Raji (cell line): ENCODE data around the gene FAM83B.

Experiments used
- POLR2A ChIP-seq: IDR thresholded peaks from 2 replicates; pipeline ENCODE4 v1.6.1; 2011; ENCODE audit warnings: low read depth, low read length, control low read depth; ENCODE audit not compliant: insufficient read depth

FAM83B gene

DNA sequence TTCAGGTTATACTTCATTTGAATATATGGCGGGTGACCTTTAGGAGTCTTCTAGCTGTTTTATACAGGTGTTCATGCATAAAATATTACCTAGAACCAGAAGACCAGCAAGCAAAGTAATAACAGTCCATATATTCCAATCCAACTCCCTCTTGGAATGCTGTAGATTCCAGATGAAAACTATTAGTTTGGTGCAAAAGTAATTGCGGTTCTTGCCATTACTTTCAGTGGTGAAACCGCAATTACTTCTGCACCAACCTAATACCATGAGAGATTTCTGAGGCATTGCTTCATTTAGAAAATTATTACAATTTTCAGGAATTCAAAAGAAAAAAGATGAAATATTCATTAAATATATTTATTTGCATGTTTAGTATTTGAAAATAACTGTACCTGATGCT, 62.6 kb downstream of the FAM83B start:
- no peak for TF ChIP-seq POLR2A

DNA sequence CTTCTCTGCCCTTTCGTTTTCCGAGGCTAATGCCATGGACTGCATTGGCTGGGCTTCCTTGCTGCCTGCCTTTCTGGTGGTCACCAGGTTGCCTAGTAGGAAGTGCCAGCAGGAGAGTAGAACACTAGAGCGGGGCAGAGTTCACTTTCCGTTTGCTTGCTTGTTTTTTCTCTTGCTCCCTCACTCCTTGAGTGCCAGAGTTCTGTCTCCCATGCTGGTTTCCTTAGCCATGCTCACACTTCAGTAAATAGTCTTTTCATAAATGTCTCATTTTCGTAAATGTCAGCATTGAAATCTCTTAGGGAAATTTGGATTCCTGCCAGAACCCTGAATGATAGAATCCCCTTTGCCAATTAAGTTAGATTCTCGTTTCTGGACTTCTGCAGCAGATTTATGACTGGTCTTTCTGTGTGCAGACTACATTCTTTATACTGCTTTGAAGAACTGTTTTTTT, 63.9 kb downstream of the FAM83B start:
- TF ChIP-seq POLR2A: no peak

DNA sequence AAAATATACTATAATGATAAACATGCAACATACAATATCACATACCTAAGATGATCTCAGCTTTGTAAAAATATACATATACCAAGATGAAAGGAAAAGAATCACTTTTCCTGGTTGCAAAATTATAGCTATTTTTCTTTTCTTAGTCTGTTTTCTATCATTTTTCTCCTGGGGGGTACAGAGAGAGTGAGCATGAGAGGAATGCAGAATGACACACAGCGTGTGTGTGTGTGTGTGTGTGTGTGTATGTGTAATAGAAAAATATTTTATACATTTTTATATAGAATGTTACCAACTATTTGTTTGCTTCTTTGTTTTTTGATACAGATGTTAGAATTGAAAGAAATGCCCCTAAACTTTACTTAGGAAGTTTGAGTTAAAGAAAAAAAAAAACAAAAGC, 64.3 kb downstream of the FAM83B start:
- no peak for TF ChIP-seq POLR2A

DNA sequence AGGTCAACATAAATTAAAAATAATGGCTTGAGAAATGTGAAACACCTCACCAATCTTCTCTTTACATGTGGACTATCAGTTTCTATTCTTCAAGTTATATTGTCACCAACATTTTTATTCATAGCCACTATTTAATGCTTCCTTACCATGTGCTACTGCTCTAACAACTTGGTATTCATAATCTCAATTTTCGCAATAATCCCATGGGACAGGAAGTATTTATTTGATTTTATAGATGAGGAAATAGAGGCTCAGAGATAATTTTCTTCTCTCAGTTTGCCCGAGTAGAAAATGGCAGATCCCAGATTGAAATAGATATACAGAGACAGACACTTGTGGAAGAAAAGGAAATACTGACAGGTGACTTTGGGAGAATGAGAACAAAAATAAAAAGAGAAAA, 66.6 kb downstream of the FAM83B start:
- TF ChIP-seq POLR2A: no peak

DNA sequence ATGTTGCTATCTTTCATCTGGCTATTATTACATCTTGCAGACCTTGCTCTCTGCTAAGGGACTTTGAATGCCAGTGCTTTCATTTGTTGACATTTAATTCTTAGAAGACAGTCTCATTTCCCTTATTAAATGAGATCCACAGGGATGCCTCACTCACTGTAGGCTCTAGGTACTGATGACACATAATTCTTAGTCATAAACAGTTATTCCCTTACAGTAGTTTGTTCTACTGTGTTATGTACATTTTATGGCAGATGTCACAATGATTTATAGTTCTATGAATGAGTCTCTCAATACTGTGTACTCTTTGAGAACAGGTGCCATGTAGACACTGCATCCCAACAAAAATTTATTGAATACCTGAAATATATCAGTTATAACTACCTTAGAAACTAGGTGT, 70.3 kb downstream of the FAM83B start:
- no peak for TF ChIP-seq POLR2A

DNA sequence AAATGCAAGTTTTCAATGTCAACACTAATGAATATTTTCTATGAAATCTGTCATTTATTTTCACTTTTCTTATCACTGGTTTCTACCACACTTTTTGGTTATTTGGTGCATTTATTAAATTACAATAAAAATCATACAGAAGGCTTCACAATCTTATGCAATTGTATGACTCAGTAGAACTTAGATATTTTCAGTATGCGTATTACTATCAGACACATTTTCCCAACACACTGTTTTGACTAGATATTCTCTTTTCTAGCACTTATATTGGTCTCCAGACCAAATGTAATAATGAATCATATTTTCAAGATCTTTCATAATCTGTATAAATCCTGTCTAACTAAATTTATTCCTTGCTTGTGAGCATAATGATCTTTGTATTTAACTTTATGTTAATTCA, 74.1 kb downstream of the FAM83B start:
- TF ChIP-seq POLR2A: no peak

DNA sequence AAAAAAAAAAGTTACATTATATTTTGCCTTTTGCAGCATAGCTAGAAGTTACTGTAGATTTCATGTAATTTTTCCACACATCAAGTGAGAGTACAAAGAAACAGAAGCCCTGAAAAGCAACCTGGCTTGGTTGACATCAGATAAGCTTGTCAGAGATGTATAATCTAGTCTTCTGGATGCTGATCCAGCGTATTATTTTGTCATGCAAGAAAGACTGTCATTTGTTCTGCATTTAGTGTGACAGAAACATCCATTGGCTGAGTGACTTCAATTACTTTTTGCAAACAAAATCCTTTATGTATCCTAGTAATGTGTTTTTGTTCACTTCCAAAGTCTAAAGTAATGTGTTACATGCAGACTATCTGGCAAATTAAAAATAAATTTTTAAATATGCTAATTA, 75.3 kb downstream of the FAM83B start:
- TF ChIP-seq POLR2A: no peak

DNA sequence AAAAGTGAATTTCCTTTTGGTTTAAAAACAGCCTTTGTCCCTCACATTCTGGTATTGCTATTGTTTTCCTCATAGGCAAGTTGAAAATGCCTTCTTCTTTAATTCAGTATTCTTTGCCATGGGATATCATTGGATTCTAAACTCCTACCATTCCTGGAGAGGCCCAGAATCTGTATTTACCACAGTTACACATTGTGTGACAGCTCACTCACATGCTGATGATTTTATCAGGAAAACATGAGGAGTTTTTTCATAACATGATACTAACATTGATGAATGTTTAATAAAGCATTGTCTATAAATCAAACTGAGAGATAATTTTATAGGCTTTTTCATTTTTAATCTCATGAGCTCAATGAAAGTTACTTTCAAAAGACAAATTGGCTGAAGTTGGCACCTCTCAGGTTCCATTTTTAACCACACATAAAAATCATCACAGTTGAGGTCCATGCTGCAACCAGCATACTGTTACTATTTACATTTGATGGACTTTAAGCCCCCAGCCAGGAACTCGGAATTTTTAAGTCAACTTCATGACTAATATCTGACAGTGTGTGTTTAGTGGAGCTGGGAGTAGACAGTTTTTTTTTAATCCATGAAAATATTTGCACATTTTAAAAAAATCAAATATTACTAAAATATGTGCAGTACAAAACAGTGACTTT, 82.8 kb downstream of the FAM83B start:
- no peak for TF ChIP-seq POLR2A

DNA sequence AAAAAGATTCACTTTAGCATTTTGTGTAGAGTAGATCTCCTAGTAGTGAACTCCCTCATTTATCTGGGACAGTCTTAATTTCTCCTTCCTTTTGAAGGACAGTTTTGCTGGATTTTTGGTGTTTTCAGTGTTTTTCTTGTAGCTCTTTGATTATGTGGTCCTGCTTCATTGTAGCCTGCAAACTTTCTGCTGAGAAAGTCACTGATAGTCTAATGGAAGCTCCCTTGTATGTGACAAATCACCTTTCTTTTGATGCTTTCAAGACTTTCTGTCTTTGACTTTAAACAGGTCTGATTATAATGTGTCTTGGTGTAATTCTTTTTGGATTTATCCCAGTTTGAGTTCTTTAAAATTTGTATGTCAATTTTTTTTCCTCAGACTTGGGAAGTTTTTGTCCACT, 86.1 kb downstream of the FAM83B start:
- no peak for TF ChIP-seq POLR2A

DNA sequence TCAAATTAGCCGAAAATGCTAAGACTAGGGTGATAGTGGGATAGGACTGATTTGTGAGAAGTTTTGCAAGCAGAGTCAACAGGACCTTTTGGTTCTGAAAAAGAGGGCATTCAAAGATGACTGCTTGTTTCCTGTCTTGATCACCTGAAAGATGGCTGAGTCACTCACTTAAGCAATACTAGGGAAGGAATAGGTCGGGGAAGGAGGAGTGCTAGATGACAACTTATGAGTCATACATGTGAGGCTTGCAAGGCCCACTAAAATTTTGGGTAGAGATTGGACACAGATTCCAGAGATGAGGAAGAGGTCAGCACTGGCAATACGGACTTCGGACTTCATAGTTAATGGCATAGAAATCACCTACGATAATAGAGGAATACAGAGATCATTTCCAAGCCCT, 89.2 kb downstream of the FAM83B start:
- no peak for TF ChIP-seq POLR2A

DNA sequence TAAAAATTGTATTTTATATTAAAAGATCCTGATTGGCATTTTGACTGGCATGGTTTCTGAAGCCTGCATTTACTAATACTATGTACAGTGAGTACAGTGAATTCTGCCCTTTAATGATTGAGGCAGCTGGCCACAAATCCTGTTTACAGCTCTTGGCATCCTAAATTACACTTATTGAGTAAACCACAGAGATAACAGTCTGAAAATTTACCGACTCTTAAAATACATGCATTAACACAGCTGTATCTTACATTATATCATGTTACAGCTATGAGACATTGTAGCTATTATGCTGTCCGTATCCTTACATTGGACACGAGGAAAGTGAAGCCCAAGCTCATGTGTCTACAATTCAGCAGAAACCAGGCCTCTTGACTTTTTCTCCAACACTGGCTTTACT, 90.8 kb downstream of the FAM83B start:
- no peak for TF ChIP-seq POLR2A

DNA sequence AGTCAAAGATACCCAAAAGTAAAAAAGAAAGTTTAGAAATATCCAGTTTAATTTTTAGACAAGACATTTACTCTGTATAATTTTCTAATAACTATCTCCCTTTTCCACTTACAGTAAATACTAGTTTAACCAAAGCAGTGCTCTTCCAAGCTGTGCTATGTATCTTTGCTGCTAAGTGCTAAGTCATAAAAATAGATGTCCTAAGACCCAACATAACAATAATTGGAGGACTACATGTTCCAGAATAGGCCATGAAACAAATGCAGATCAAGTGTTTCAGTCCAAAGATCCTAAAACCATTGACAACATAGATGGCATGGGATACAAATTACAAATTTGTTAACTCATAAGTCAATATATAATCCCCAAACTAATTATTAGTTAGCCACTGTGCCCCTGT, 111.1 kb downstream of the FAM83B start:
- no peak for TF ChIP-seq POLR2A

DNA sequence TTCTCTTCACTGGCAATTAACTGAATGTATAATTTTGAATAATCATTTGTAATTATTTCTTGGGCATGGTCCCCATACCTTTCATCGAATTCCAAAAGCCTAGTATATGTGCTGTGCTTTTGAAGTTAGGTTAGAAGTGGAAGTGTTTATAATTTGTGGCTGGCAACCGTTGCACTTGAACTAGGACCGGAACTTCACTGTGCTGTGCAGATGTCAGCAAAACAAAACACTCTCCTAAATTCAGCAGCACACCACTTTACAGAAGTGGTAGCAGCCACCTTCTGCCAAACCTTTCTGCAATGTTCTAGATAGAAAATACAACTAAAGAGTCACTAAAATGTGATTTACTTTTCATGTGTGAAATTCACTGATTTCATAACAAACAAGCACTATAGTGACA, 111.9 kb downstream of the FAM83B start:
- no peak for TF ChIP-seq POLR2A

DNA sequence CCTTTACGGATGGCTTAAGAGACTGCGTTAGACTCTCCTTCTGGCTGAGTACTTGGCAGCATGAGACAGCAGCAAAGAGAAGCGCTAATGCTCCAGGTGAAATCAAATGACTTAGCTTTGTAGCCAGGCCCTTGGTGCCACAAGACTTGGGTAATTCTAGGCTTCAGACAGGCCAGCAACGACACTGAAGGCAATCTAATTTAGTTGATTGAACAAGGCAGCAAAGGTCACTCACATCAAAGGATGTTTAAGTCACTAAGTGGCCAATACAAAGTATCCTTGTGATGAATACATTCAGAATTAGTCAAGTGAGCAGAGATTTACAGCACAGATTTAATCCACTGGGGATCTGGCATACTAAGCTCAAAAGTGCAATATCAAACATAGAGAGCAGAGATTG, 113.2 kb downstream of the FAM83B start:
- TF ChIP-seq POLR2A: no peak

DNA sequence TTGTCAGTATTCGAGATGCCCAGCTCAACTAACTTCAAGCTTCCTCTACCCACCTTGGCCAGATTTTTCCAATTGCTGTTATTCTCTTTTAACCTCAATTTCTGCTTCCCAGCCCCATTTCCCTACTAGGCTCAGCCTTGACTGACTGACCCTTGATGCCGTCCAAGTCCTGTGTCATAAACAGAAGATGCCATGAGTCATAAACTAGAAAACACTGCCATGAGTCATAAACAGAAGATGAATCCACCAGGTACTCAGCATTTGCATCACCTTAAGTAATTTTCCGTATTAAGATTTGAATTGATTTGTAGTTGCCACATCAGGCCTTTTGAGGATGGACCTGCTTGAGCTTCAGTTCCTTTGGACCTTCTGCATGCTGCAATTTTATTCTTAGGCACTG, 123.8 kb downstream of the FAM83B start:
- no peak for TF ChIP-seq POLR2A

DNA sequence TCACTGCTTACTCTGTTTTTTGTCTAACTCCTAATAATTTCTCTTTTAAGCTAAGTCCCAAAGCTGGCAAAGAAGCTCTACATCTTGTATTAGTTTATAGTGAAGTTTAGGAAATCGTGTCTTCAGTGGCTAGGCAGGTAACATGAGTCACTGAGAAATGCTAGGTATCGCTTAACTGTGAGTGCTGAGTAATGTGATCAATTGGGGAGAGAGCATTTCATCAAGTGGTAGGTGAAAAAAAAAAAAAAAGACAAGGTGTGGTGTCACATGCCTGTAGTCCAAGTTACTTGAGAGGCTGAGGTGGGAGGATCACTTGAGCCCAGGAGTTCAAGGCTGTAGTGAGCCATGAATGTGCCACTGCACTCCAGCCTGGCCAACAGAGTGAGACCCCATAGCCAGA, 125.3 kb downstream of the FAM83B start:
- TF ChIP-seq POLR2A: no peak

DNA sequence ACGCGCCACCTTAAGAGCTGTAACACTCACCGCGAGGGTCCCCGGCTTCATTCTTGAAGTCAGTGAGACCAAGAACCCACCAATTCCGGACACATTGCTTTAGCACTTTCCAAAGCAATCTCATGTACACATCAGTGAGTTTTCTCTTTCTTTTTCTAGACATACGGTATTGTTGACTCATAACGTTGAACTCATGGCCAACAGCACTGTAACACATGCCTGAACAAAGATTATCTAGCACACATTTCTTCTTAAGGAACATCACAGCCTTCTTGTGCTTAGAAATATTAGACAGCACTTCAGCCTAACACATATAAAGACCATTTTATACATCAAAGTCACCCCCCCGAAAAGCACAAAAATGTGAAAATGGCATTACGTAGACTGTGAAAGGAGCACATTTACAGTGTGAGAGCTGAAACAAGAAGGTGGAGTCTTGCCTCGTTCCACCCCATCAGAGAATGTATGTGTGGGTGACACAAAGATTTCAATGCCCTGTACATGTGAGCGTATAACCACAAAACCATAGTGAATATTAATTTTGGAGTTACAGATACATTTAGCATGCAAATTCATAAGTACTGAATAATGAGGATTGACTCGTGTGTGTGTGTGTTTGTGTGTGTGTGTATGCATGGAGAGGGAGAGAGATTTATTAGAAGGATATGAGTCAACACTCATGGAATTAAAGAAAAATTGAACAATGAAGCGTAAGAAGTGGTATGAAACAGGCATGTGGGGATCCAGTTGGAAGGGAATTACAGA, 134.1 kb downstream of the FAM83B start:
- TF ChIP-seq POLR2A: no peak

DNA sequence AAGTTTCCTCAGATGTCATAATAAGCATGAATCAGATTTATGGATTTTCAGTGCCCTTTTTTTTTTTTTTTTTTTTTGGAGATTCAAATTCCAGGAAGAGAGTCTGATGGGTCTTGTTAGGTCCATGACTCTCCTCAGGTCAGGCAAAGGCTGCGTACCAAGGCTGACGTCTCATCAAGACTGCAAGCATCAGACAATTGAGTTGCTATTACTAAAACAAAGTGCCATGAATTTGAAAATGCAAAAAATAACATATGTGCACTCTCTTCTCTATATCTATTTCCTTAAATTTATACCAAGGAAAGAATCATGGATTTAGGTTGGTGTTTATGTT, 134.7 kb downstream of the FAM83B start:
- no peak for TF ChIP-seq POLR2A

DNA sequence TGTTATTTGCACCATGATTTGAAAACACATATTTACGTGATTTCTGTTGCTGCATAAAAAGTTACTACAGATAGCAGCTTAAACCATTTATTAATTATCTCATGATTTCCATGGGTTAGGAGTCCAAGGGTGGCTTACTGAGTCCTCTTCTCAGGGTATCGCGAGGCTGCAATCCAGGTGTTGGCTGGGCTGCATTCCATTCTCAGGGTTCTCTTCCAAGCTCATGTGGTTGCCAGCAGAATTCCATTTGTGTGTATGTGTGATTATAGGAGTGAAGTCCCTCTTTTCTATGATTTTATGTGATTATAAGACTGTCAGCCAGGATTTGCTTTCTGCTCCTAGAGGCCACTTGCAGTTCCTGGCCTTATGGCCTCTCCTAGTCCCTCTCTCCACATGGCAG, 135.1 kb downstream of the FAM83B start:
- TF ChIP-seq POLR2A: no peak
